GM12865 (cell line): ENCODE results near the gene PRR7.
"Not testable (repeated sequence)": the region's sequence is repeated elsewhere in the genome, so short reads cannot be mapped to it uniquely, and the experiment has no call there.

Experiments used
- DNase-seq: peaks from one replicate; pipeline ENCODE4 v3.0.0; 2010; ENCODE audit warnings: low read depth
- H3K4me3 ChIP-seq: 2 replicates; pipeline ENCODE4 v1.5.1; 2011; ENCODE audit warnings: mild to moderate bottlenecking, low read depth, low read length, control low read depth
- CTCF ChIP-seq: IDR thresholded peaks from 2 replicates; pipeline ENCODE4 v1.5.1; 2011; ENCODE audit warnings: low read length, control low read depth, low read depth, inconsistent platforms; ENCODE audit not compliant: insufficient read depth; ENCODE audit errors: missing control alignments

PRR7 gene

GRCh38 chr5:177412603-177413233 is 33.9 kb upstream of the PRR7 start:
- peak; percentile 83 for DNase-seq
- H3K4me3 ChIP-seq: peak overlapping the region; percentile 34
- TF ChIP-seq CTCF: no peak

- no peak for DNase-seq
- no peak for TF ChIP-seq CTCF
- no peak overlapping the region for H3K4me3 ChIP-seq
Observed at GRCh38 chr5:177414481-177414880, 32.1 kb upstream of the PRR7 start.

GRCh38 chr5:177417081-177417480 is 29.5 kb upstream of the PRR7 start:
- not testable (repeated sequence) for DNase-seq, H3K4me3 ChIP-seq

- no peak for TF ChIP-seq CTCF
- no peak for DNase-seq
Observed at GRCh38 chr5:177419046-177419445, 27.6 kb upstream of the PRR7 start.

GRCh38 chr5:177420472-177420871 is 26.1 kb upstream of the PRR7 start:
- not testable (repeated sequence) for DNase-seq, H3K4me3 ChIP-seq

More at GRCh38 chr5:177419046-177419445, 27.6 kb upstream of the PRR7 start:
- no peak overlapping the region for H3K4me3 ChIP-seq

- DNase-seq: no peak
- TF ChIP-seq CTCF: no peak
- no peak overlapping the region for H3K4me3 ChIP-seq
Observed at GRCh38 chr5:177421062-177421798, 25.4 kb upstream of the PRR7 start.

- TF ChIP-seq CTCF: no peak
- H3K4me3 ChIP-seq: no peak overlapping the region
Observed at GRCh38 chr5:177423671-177424070, 22.9 kb upstream of the PRR7 start.

More at GRCh38 chr5:177423671-177424070, 22.9 kb upstream of the PRR7 start:
- no peak for DNase-seq
